ENCODE data around the gene MMP24OS. TPM values are rescaled to one million over a fixed set of nuclear protein-coding genes. Genes with fewer than 3 reads are reported as not detected.
A peak's percentile ranks its signal among the peaks of the same experiment; 100 is the strongest.

MMP24OS gene
- total RNA-seq, 2 experiments from 2014 or later: 46.6 to 48.4 TPM

- no peak for ATAC-seq
- H3K36me3 Mint-ChIP-seq (ENCODE audit: low read depth): peaks cover 6% of the 10 kb centered on the region
- H3K4me1 Mint-ChIP-seq (ENCODE audit: low read depth): peaks cover 17% of the 10 kb centered on the region
- intact Hi-C loops (cut with micrococcal nuclease): no loop called here
- TF ChIP-seq, protein P1, sequence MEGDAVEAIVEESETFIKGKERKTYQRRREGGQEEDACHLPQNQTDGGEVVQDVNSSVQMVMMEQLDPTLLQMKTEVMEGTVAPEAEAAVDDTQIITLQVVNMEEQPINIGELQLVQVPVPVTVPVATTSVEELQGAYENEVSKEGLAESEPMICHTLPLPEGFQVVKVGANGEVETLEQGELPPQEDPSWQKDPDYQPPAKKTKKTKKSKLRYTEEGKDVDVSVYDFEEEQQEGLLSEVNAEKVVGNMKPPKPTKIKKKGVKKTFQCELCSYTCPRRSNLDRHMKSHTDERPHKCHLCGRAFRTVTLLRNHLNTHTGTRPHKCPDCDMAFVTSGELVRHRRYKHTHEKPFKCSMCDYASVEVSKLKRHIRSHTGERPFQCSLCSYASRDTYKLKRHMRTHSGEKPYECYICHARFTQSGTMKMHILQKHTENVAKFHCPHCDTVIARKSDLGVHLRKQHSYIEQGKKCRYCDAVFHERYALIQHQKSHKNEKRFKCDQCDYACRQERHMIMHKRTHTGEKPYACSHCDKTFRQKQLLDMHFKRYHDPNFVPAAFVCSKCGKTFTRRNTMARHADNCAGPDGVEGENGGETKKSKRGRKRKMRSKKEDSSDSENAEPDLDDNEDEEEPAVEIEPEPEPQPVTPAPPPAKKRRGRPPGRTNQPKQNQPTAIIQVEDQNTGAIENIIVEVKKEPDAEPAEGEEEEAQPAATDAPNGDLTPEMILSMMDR (IDR thresholded peaks at IDR 0.05): no peak
- CTCF ChIA-PET: interaction anchor here (1.0 to 2.8 kb wide), 2 partner anchors 15 to 175 kb away, joined by 3 to 13 read pairs; no protein-coding TSS in a partner anchor
- POLR2A ChIA-PET: interaction anchor here (1.9 kb wide), 1 partner anchor 14 kb away, joined by 4 read pairs; no protein-coding TSS in a partner anchor
- no peak overlapping the region for H3K27ac Mint-ChIP-seq
- H3K27me3 Mint-ChIP-seq: no peaks in the 10 kb centered on the region
- H3K9me3 Mint-ChIP-seq: no peaks in the 10 kb centered on the region
- no peak for DNase-seq
- no peak overlapping the region for H3K4me3 Mint-ChIP-seq
These were observed 10.6 kb upstream of the MMP24OS start for GRCh38 chr20:35288325-35289060.

GRCh38 chr20:35287509-35288324, 9.8 kb upstream of the MMP24OS start:
- Mint-ChIP-seq H3K36me3 (ENCODE audit: low read depth) (peaks cover 10% of the 10 kb centered on the region), H3K4me3 (no peak overlapping the region), H3K27me3 (no peaks in the 10 kb centered on the region), H3K4me1 (ENCODE audit: low read depth) (peaks cover 22% of the 10 kb centered on the region), H3K27ac (no peak overlapping the region), H3K9me3 (no peaks in the 10 kb centered on the region)
- no peak for ATAC-seq
- ChIA-PET CTCF (interaction anchor here (1.0 to 2.8 kb wide), 3 partner anchors 15 to 176 kb away, joined by 3 to 13 read pairs (median 7); no protein-coding TSS in a partner anchor), POLR2A (interaction anchor here (1.0 kb wide), 1 partner anchor 11 kb away, joined by 3 read pairs; no protein-coding TSS in a partner anchor)
- DNase-seq: no peak
- intact Hi-C loops (cut with micrococcal nuclease): no loop called here
- TF ChIP-seq, protein P1 (IDR thresholded peaks at IDR 0.05): no peak

DNA sequence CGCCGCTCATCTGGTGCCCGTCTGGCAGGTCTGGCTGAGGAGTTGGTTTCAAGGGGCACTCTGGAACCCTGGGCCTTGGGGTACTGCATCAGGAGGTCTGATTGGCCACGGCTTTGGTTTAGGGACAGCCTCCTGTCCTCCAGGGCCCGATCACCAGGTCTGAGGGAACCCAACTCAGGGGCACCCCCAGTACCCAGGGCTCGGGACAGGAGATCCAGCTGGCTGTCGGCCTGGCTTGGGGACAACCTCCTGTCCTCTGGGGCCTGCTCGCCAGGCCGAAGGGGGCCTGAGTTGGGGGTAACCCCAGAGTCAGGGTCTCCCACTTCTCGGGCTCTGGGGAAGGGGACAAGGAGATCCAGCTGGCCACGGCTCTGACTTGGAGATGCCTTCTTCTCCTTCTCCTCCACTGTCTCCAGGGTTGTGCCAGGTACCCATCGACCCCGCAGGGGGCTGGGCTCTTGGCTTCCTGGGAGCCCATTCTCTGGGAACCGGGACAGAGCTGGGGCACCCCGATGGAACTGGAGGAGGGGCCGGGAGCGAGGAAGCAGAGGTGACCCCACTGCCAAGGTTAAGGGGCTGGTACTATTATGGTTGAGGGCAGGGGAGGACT, 9.1 kb upstream of the MMP24OS start:
- Mint-ChIP-seq H3K27me3 (no peaks in the 10 kb centered on the region), H3K9me3 (no peaks in the 10 kb centered on the region), H3K4me1 (ENCODE audit: low read depth) (peaks cover 27% of the 10 kb centered on the region), H3K4me3 (no peak overlapping the region), H3K36me3 (ENCODE audit: low read depth) (peaks cover 15% of the 10 kb centered on the region), H3K27ac (no peak overlapping the region)
- intact Hi-C loops (cut with micrococcal nuclease): no loop called here
- DNase-seq: no peak
- TF ChIP-seq, protein P1 (IDR thresholded peaks at IDR 0.05): no peak
- CTCF ChIA-PET: interaction anchor here (1.7 kb wide), 1 partner anchor 17 kb away, joined by 7 read pairs; no protein-coding TSS in a partner anchor
- ATAC-seq: no peak
- POLR2A ChIA-PET: interaction anchor here (0.6 to 1.2 kb wide), 3 partner anchors 12 to 675 kb away, joined by 3 read pairs; no protein-coding TSS in a partner anchor

- POLR2A ChIA-PET: interaction anchor here (0.6 to 1.2 kb wide), 3 partner anchors 13 to 675 kb away, joined by 3 read pairs; no protein-coding TSS in a partner anchor
- Mint-ChIP-seq H3K4me3 (peak overlapping the region; percentile 85), H3K4me1 (ENCODE audit: low read depth) (peaks cover 30% of the 10 kb centered on the region), H3K27ac (peak overlapping the region; percentile 92), H3K27me3 (no peaks in the 10 kb centered on the region), H3K9me3 (no peaks in the 10 kb centered on the region), H3K36me3 (ENCODE audit: low read depth) (peaks cover 20% of the 10 kb centered on the region)
- intact Hi-C loops (cut with micrococcal nuclease): no loop called here
- TF ChIP-seq, protein P1 (IDR thresholded peaks at IDR 0.05): no peak
- CTCF ChIA-PET: interaction anchor here (1.7 kb wide), 1 partner anchor 17 kb away, joined by 7 read pairs; no protein-coding TSS in a partner anchor
- DNase-seq (no peak), ATAC-seq (no peak)
These were observed 8.4 kb upstream of the MMP24OS start for GRCh38 chr20:35286077-35286898.

Data from activated CD8-positive, alpha-beta T cell treated with anti-CD3 and anti-CD28 coated beads for 36 hours (primary cell).